Pancreas (tissue), 10 donors: Measurements from ENCODE around the gene PQBP1. TPM values are rescaled to one million over a fixed set of nuclear protein-coding genes. Genes with fewer than 3 reads are reported as not detected.
A peak's percentile ranks its signal among the peaks of the same experiment; 100 is the strongest.

Source experiments
- ATAC-seq, 4 donors: fragments of 200-7000 bp; cut with Tn5 transposase; one replicate each; pipeline versions ENCODE4 v1.8.0 to v1.9.1; 2020; ENCODE audit warnings: mild to moderate bottlenecking in 4 of 4, moderate library complexity in 4 of 4
- DNase-seq, 6 donors: peaks; one replicate each; pipeline ENCODE4 v3.0.0-alpha.2; 2020
- FAIRE-seq: peaks from 2 replicates; lab custom pipeline; 2012; peaks lifted over from hg19 to GRCh38; lab: Jason Lieb, UNC
- H3K27ac ChIP-seq, 4 donors: fragments of 200-600 bp; sonication (generic); 1 replicate in 3 of 4; 2 replicates in 1 of 4; pipeline versions ENCODE4 v1.5.0 to v1.8.0; 2020
- H3K27me3 ChIP-seq, 4 donors: fragments of 200-600 bp; one replicate each; pipeline ENCODE4 v1.8.0; 2021
- H3K36me3 ChIP-seq, 3 donors: fragments of 200-600 bp; sonication (generic) in 1 of 3; one replicate each; pipeline versions ENCODE4 v1.5.0 to v1.8.0; 2020 to 2021
- H3K4me1 ChIP-seq, 3 donors: fragments of 200-600 bp; one replicate each; pipeline ENCODE4 v1.8.0; 2021
- H3K4me3 ChIP-seq, 4 donors: fragments of 200-600 bp; sonication (generic) in 2 of 4; one replicate each; pipeline versions ENCODE4 v1.5.0 to v1.8.0; 2020 to 2021
- H3K9me3 ChIP-seq, 4 donors: fragments of 200-600 bp; one replicate each; pipeline ENCODE4 v1.8.0; 2021
- WGBS, 2 donors: extraction: QIAGEN DNeasy Blood & Tissue Kit; methylation state at CpG; one replicate each; pipeline ENCODE4 v1.1.7; 2013; 5-methylcytosine and 5-hydroxymethylcytosine counted together
- intact Hi-C, 3 donors: fragments of 100-400 bp; cut with DNase I; formaldehyde crosslinking; loops; one replicate each; pipeline versions ENCODE4 v1.11.1 to v1.14.2; 2022
- polyA plus RNA-seq, 2 donors: library from polyadenylated mRNA; stranded (reverse); fragments of 200-250 nt; gene quantifications; one replicate each; pipeline ENCODE4 v1.2.3, GENCODE V29; 2013
- total RNA-seq, 6 donors: library from RNA; stranded (reverse); fragmentation: NEBNext Ultra II Directional in 4 of 6; extraction: Animal tissue kit (Norgen Biotek cat#: 25700) in 4 of 6; gene quantifications; one replicate each; pipeline versions ENCODE4 v1.2.1 to v1.2.4, GENCODE V29; 2021 to 2023
- TF ChIP-seq, protein P1 (sequence below), 4 donors: fragments of 200-600 bp; sonication (generic) in 3 of 4; IDR thresholded peaks; one replicate each; pipeline versions ENCODE4 v1.5.0 to v1.8.0; 2021; ENCODE audit warnings: antibody characterized with exemption in 4 of 4
- donor health status: healthy with polysubstance abuse.
- donor health status: DM: no; HTN: no; CAD: no; lungs with moderate emphysema.
- donor health status: DM: no; HTN: no; CAD: no.
- donor health status: control.
- donor health status: control.
- donor health status: Bipolar disorder and iron deficiency.
- donor health status: DM: yes; HTN: yes; CAD: no.
- donor health status: DM: no; HTN: no; CAD: no.
- donor health status: DM: no; HTN: no; CAD: no.
- donor health status: DM: yes; HTN: yes; CAD: no.

The PQBP1 gene
- total and polyA plus RNA-seq, 8 donors: 36.4 to 112 (median 50.8) TPM

DNA sequence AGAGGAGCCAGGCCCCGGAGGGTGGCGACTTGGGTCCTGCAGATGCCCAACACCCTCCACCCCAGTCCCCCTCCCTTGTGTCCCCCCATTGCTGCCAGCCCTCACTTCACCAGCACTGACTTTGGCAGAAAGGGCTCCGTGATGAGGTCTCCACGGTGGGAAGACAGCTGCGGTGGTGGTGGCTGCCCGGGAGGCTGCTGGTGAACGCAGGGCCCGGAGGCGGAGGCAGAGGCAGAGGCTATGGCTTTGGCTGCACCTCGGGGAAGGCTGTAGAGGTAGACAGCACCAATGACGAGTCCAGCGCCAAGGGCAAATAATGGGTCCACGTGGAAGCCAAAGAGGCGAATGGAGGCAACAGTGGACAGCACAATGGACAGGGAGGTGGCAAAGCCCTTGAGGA, 6.9 kb downstream of the PQBP1 start:
- Histone ChIP-seq H3K9me3 (no peaks in the 10 kb centered on the region), H3K27ac (no peak overlapping the region), H3K27me3 (no peaks in the 10 kb centered on the region), H3K4me3 (no peak overlapping the region), H3K36me3 (peaks cover 0 to 5% (median 5%) of the 10 kb centered on the region in 3 donors), H3K4me1 (no peaks in the 10 kb centered on the region)
- intact Hi-C loops: no loop called here
- no peak for FAIRE-seq
- no peak for DNase-seq
- 82 to 84% methylated on average over 14 of the region's 14 CpGs for WGBS, 2 donors
- TF ChIP-seq, protein P1, sequence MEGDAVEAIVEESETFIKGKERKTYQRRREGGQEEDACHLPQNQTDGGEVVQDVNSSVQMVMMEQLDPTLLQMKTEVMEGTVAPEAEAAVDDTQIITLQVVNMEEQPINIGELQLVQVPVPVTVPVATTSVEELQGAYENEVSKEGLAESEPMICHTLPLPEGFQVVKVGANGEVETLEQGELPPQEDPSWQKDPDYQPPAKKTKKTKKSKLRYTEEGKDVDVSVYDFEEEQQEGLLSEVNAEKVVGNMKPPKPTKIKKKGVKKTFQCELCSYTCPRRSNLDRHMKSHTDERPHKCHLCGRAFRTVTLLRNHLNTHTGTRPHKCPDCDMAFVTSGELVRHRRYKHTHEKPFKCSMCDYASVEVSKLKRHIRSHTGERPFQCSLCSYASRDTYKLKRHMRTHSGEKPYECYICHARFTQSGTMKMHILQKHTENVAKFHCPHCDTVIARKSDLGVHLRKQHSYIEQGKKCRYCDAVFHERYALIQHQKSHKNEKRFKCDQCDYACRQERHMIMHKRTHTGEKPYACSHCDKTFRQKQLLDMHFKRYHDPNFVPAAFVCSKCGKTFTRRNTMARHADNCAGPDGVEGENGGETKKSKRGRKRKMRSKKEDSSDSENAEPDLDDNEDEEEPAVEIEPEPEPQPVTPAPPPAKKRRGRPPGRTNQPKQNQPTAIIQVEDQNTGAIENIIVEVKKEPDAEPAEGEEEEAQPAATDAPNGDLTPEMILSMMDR (IDR thresholded peaks at IDR 0.05): no peak
- ATAC-seq: no peak

DNA sequence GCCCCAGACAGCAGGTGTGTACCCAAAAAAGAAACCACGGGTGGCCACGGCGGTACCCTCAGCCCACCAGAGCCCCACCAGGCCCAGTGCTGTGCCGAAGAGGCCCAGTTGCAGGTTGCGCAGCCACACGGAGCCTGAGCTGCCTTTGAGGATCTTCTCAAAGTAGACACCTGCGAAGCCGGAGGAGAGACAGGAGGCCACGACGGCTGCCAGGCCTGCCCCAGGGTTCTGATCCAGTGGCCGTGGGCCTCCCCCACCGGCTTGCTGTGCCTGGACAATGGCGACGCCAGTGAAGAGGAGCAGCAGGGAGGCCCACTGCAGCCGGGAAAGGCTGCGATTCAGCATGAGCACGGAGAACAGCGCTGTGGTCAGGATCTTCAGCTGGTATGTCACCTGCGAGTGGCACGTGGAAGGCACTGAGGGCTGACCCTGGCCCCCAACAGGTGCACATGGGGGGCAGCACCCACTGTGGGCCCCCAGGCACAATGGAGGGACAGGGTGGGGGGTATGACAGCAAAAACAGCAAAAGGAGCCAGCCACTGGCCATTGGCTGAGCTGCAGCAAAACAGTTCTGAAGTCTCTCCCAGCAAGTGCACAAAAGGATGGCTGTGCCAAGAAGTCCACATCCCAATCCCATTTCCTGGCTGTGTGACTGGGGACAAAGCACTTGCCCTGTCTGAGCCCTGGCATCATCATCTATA, 7.5 kb downstream of the PQBP1 start:
- no peaks in the 10 kb centered on the region for H3K27me3 ChIP-seq
- 87 to 92% methylated on average over 20 of the region's 20 CpGs for WGBS, 2 donors
- H3K4me3 ChIP-seq: no peak overlapping the region
- ATAC-seq (no peak), FAIRE-seq (no peak), DNase-seq (no peak)
- H3K9me3 ChIP-seq: no peaks in the 10 kb centered on the region
- no peak overlapping the region for H3K27ac ChIP-seq
- peaks cover 0 to 5% (median 5%) of the 10 kb centered on the region in 3 donors for H3K36me3 ChIP-seq
- intact Hi-C loops: no loop called here
- H3K4me1 ChIP-seq: no peaks in the 10 kb centered on the region
- TF ChIP-seq, protein P1 (IDR thresholded peaks at IDR 0.05): no peak

DNA sequence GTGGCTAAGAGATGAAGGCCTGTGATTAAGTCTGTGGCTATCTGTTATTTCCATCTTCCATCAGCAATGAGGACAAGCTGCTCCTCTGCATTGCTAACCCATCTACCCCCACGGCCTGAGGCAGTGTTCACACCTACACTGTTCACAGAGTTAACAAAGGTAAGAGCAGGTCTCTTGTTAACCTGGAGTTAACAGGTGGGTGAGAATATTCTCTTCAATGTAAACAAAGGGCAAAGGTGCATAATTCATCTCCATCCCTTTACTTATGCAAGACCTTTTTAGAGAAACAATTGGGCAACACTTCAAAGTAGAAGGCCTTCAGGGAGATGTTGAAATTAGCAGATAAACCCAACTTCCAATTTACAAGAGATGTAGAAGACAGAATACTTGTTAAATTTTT, 10.9 kb downstream of the PQBP1 start:
- no peak overlapping the region for H3K27ac ChIP-seq
- no peaks in the 10 kb centered on the region for H3K27me3 ChIP-seq
- ATAC-seq: no peak
- WGBS, 2 donors: 64 to 74% methylated on average over 1 of the region's 1 CpG
- H3K9me3 ChIP-seq: no peaks in the 10 kb centered on the region
- no peaks in the 10 kb centered on the region for H3K4me1 ChIP-seq
- no peak overlapping the region for H3K4me3 ChIP-seq
- no peak for FAIRE-seq
- TF ChIP-seq, protein P1 (IDR thresholded peaks at IDR 0.05): no peak
- H3K36me3 ChIP-seq: peaks cover 0 to 5% (median 0%) of the 10 kb centered on the region in 3 donors
- no peak for DNase-seq
- intact Hi-C loops: no loop called here

DNA sequence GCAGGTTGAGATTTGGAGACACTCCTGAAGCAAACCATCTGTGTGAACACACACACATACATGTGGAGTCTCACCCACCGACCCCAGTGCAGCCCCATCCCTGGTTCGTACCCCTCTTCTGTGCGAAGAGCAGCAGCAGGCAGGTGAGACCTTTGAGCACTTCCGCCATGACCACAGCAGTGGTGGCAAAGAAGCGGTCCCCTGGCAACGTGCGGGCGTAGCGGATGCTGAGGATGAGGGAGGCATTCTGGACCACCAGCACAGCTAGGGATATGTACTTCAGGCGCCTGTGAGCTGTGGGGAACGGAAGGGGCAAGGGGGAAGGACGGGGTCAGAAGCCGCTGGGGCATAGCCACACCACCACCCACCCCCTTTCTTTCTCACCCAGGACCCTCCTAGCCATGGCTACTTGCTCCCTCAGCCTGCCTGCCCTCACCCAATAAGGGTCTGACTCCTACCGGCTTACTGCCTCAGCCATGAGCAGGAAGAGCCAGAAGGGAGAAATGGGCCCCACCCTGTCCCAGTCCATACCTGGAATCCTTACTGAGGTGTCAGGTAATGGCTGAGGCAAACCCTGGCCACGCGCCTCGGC, 12.1 kb downstream of the PQBP1 start:
- DNase-seq (no peak), FAIRE-seq (no peak), ATAC-seq (no peak)
- intact Hi-C loops: no loop called here
- H3K27me3 ChIP-seq: no peaks in the 10 kb centered on the region
- H3K4me1 ChIP-seq: no peaks in the 10 kb centered on the region
- 75 to 84% methylated on average over 17 of the region's 17 CpGs for WGBS, 2 donors
- peaks cover 0 to 5% (median 0%) of the 10 kb centered on the region in 3 donors for H3K36me3 ChIP-seq
- H3K9me3 ChIP-seq: no peaks in the 10 kb centered on the region
- H3K27ac ChIP-seq: no peak overlapping the region
- TF ChIP-seq, protein P1 (IDR thresholded peaks at IDR 0.05): no peak
- H3K4me3 ChIP-seq: no peak overlapping the region

DNA sequence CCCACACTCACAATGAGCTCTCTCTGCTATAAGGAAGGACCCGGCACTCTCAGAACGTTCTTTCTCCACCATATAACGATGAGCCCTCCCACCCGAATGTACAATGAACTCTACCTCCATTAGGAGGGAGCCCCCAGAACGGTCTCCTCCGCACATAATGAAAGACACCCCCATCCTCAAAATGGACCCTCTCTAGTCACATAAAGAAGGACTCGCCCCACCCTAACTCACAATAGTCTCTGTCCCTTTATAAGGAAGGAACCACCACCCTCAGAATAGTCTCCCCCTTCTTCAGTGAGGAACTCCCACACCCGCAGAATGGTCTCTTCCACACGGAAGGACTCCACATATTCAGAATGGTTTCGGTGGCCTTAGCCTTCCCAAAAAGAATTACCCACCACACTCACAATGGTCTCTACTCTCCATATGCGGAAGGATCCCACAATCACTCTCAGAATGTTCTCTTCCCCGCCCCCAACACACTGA, 13.2 kb downstream of the PQBP1 start:
- ATAC-seq (peak in 1 of 4 donors; percentile 3), FAIRE-seq (no peak), DNase-seq (no peak)
- Histone ChIP-seq H3K27ac (peak overlapping the region; percentile 38 to 84 (median 74)), H3K9me3 (no peaks in the 10 kb centered on the region), H3K4me1 (no peaks in the 10 kb centered on the region), H3K27me3 (no peaks in the 10 kb centered on the region), H3K36me3 (no peaks in the 10 kb centered on the region), H3K4me3 (peak overlapping the region; percentile 28 to 66 (median 43))
- TF ChIP-seq, protein P1 (IDR thresholded peaks at IDR 0.05): no peak
- intact Hi-C loops: no loop called here
- whole genome bisulfite sequencing, 2 donors: 0 to 32% methylated on average over 12 of the region's 12 CpGs
